Spinal cord (tissue), 10 donors: ENCODE measurements around the gene ATP6AP2. TPM values are rescaled to one million over a fixed set of nuclear protein-coding genes. Genes with fewer than 3 reads are reported as not detected.
"Not testable (repeated sequence)": the region's sequence is repeated elsewhere in the genome, so short reads cannot be mapped to it uniquely, and the experiment has no call there.

Experiments
- DNase-seq, 6 donors: peaks; one replicate each; pipeline versions ENCODE4 v3.0.0 to v3.0.0-alpha.2; 2013 to 2015; ENCODE audit warnings: low spot score in 6 of 6, low read depth in 4 of 6
- H3K27ac ChIP-seq: one replicate; pipeline ENCODE4 v1.5.1; 2013; ENCODE audit warnings: low read depth, low read length, control low read depth
- H3K27me3 ChIP-seq: one replicate; pipeline ENCODE4 v1.6.1; 2013; ENCODE audit warnings: low read length; ENCODE audit not compliant: control insufficient read depth, insufficient read depth
- H3K36me3 ChIP-seq: one replicate; pipeline ENCODE4 v1.6.1; 2013; ENCODE audit warnings: low read length; ENCODE audit not compliant: control insufficient read depth, insufficient read depth
- H3K4me1 ChIP-seq: one replicate; pipeline ENCODE4 v1.6.1; 2013; ENCODE audit warnings: low read length; ENCODE audit not compliant: control insufficient read depth, insufficient read depth
- H3K4me3 ChIP-seq: one replicate; pipeline ENCODE4 v1.5.1; 2013; ENCODE audit warnings: low read depth, low read length, control low read depth
- H3K9me3 ChIP-seq: one replicate; pipeline ENCODE4 v1.6.1; 2013; ENCODE audit warnings: low read length; ENCODE audit not compliant: control insufficient read depth, insufficient read depth
- WGBS: methylation state at CpG from one replicate; pipeline ENCODE4 v1.1.5; 2013; ENCODE audit warnings: missing lambda C conversion rate; ENCODE audit not compliant: insufficient coverage; 5-methylcytosine and 5-hydroxymethylcytosine counted together
- polyA plus RNA-seq, 2 donors: library from polyadenylated mRNA; unstranded; fragments of 120-200 nt; gene quantifications; one replicate each; pipeline ENCODE4 v1.2.1, GENCODE V29; 2013; ENCODE audit not compliant: insufficient read length in 2 of 2
- total RNA-seq, 2 donors: library from RNA; depleted of rRNA in 1 of 2; stranded (reverse); fragments of 120-200 nt in 1 of 2; fragments of >200 nt in 1 of 2; gene quantifications; one replicate each; pipeline versions ENCODE4 v1.2.3 to v1.2.4, GENCODE V29; 2013 to 2014
- donor health status: healthy.

ATP6AP2 gene
- total and polyA plus RNA-seq, 4 donors = 138 to 214 (median 200) TPM

GRCh38 chrX:40582178-40582577, 1.4 kb downstream of the ATP6AP2 start:
- H3K36me3 ChIP-seq, H3K9me3 ChIP-seq, H3K4me3 ChIP-seq, H3K4me1 ChIP-seq, H3K27me3 ChIP-seq, DNase-seq, H3K27ac ChIP-seq: not testable (repeated sequence)
- 85% methylated on average over 6 of the region's 13 CpGs for WGBS

- DNase-seq = no peak
- whole genome bisulfite sequencing = 50% methylated on average over 1 of the region's 2 CpGs
- no peaks in the 10 kb centered on the region for H3K9me3 ChIP-seq
- H3K27me3 ChIP-seq = peaks cover 10% of the 10 kb centered on the region
- H3K4me1 ChIP-seq = peaks cover 7% of the 10 kb centered on the region
- no peaks in the 10 kb centered on the region for H3K36me3 ChIP-seq
- H3K27ac ChIP-seq = no peak overlapping the region
- no peak overlapping the region for H3K4me3 ChIP-seq
Measured at GRCh38 chrX:40582811-40583210, 2.0 kb downstream of the ATP6AP2 start.

GRCh38 chrX:40587623-40588022, 6.9 kb downstream of the ATP6AP2 start:
- 80% methylated on average over 1 of the region's 1 CpG for WGBS

GRCh38 chrX:40589616-40590321, 9.0 kb downstream of the ATP6AP2 start:
- H3K4me3 ChIP-seq, H3K27ac ChIP-seq, H3K9me3 ChIP-seq, H3K36me3 ChIP-seq, H3K27me3 ChIP-seq, H3K4me1 ChIP-seq, DNase-seq: not testable (repeated sequence)
- 82% methylated on average over 2 of the region's 6 CpGs for WGBS

More at GRCh38 chrX:40587623-40588022, 6.9 kb downstream of the ATP6AP2 start:
- H3K4me3 ChIP-seq, H3K9me3 ChIP-seq, H3K36me3 ChIP-seq, H3K27ac ChIP-seq, DNase-seq, H3K27me3 ChIP-seq, H3K4me1 ChIP-seq: not testable (repeated sequence)

- Histone ChIP-seq H3K27me3 (peaks cover 12% of the 10 kb centered on the region), H3K4me3 (no peak overlapping the region), H3K36me3 (peaks cover 7% of the 10 kb centered on the region), H3K4me1 (no peaks in the 10 kb centered on the region), H3K27ac (no peak overlapping the region), H3K9me3 (no peaks in the 10 kb centered on the region)
- WGBS = 92% methylated on average over 6 of the region's 6 CpGs
- no peak for DNase-seq
Measured at GRCh38 chrX:40603446-40603845, 22.7 kb downstream of the ATP6AP2 start.

- no peaks in the 10 kb centered on the region for H3K9me3 ChIP-seq
- H3K4me3 ChIP-seq = no peak overlapping the region
- H3K27ac ChIP-seq = no peak overlapping the region
- WGBS = no CpG with 5 or more reads among the region's 3 CpGs
- H3K36me3 ChIP-seq = peaks cover 3% of the 10 kb centered on the region
- peaks cover 7% of the 10 kb centered on the region for H3K27me3 ChIP-seq
- H3K4me1 ChIP-seq = no peaks in the 10 kb centered on the region
- no peak for DNase-seq
Measured at GRCh38 chrX:40607381-40607780, 26.6 kb downstream of the ATP6AP2 start.

- DNase-seq = no peak
- Histone ChIP-seq H3K27ac (no peak overlapping the region), H3K4me1 (no peaks in the 10 kb centered on the region), H3K27me3 (peaks cover 2% of the 10 kb centered on the region), H3K9me3 (no peaks in the 10 kb centered on the region), H3K36me3 (no peaks in the 10 kb centered on the region), H3K4me3 (no peak overlapping the region)
- WGBS = 63% methylated on average over 4 of the region's 4 CpGs
Measured at GRCh38 chrX:40612511-40612910, 31.7 kb downstream of the ATP6AP2 start.

- no peak for DNase-seq
- Histone ChIP-seq H3K27ac (no peak overlapping the region), H3K9me3 (no peaks in the 10 kb centered on the region), H3K4me3 (no peak overlapping the region), H3K27me3 (peaks cover 5% of the 10 kb centered on the region), H3K4me1 (no peaks in the 10 kb centered on the region), H3K36me3 (no peaks in the 10 kb centered on the region)
- 78% methylated on average over 4 of the region's 9 CpGs for WGBS
Measured at GRCh38 chrX:40615976-40616375, 35.2 kb downstream of the ATP6AP2 start.

GRCh38 chrX:40617566-40617965, 36.8 kb downstream of the ATP6AP2 start:
- H3K4me3 ChIP-seq = no peak overlapping the region
- H3K4me1 ChIP-seq = no peaks in the 10 kb centered on the region
- 71% methylated on average over 4 of the region's 7 CpGs for WGBS
- no peaks in the 10 kb centered on the region for H3K36me3 ChIP-seq
- H3K27ac ChIP-seq = no peak overlapping the region
- no peaks in the 10 kb centered on the region for H3K9me3 ChIP-seq
- no peak for DNase-seq
- peaks cover 5% of the 10 kb centered on the region for H3K27me3 ChIP-seq

GRCh38 chrX:40622479-40623138, 41.8 kb downstream of the ATP6AP2 start:
- Histone ChIP-seq H3K36me3 (peaks cover 4% of the 10 kb centered on the region), H3K4me1 (no peaks in the 10 kb centered on the region), H3K27ac (no peak overlapping the region), H3K4me3 (no peak overlapping the region), H3K27me3 (peaks cover 9% of the 10 kb centered on the region), H3K9me3 (peaks cover 3% of the 10 kb centered on the region)
- 80% methylated on average over 18 of the region's 18 CpGs for WGBS
- no peak for DNase-seq
